Measurements from ENCODE around the gene CD84.

CD84 gene

GRCh38 chr1:160576390-160576789 lies 2.9 kb downstream of the CD84 start:
- Histone ChIP-seq H3K4me3 (ENCODE audit: low read depth, low read length) (no peak overlapping the region), H3K36me3 (replicated peaks) (no peaks in the 10 kb centered on the region), H3K27me3 (replicated peaks) (no peaks in the 10 kb centered on the region), H3K27ac (no peak overlapping the region)
- DNase-seq: no peak
- TF ChIP-seq, protein P1, sequence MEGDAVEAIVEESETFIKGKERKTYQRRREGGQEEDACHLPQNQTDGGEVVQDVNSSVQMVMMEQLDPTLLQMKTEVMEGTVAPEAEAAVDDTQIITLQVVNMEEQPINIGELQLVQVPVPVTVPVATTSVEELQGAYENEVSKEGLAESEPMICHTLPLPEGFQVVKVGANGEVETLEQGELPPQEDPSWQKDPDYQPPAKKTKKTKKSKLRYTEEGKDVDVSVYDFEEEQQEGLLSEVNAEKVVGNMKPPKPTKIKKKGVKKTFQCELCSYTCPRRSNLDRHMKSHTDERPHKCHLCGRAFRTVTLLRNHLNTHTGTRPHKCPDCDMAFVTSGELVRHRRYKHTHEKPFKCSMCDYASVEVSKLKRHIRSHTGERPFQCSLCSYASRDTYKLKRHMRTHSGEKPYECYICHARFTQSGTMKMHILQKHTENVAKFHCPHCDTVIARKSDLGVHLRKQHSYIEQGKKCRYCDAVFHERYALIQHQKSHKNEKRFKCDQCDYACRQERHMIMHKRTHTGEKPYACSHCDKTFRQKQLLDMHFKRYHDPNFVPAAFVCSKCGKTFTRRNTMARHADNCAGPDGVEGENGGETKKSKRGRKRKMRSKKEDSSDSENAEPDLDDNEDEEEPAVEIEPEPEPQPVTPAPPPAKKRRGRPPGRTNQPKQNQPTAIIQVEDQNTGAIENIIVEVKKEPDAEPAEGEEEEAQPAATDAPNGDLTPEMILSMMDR (IDR thresholded peaks at IDR 0.05; ENCODE audit: low read depth, low read length, missing control alignments): no peak
- in situ Hi-C loops (cut with HindIII; ENCODE audit: low pct_ligation_motif_present, low sequenced_read_pairs): no loop called here

GRCh38 chr1:160575112-160575664 lies 4.1 kb downstream of the CD84 start:
- no peak for DNase-seq
- Histone ChIP-seq H3K4me3 (ENCODE audit: low read depth, low read length) (no peak overlapping the region), H3K27me3 (replicated peaks) (no peaks in the 10 kb centered on the region), H3K27ac (no peak overlapping the region), H3K36me3 (replicated peaks) (no peaks in the 10 kb centered on the region)
- TF ChIP-seq, protein P1 (IDR thresholded peaks at IDR 0.05; ENCODE audit: low read depth, low read length, missing control alignments): no peak
- in situ Hi-C loops (cut with HindIII; ENCODE audit: low pct_ligation_motif_present, low sequenced_read_pairs): no loop called here

DNA sequence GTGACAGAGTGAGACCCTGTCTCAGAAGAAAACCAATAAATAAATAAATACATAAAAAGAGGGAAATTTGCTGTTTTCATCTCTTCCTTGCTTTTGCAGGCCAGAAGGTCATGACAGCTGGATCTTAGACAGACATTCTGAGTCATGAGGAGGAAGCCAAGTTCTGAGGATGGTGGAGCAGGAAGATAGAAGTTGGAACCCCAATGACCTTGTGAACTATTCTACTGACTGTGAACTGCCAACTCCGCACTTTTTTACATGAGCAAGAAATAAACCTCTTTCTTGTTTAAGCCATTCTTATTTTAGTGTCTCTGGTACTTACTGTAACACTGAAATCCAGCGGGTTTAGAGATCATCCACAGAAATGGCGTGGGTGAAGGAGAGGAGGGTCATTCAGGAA lies 8.5 kb downstream of the CD84 start:
- TF ChIP-seq, protein P1 (IDR thresholded peaks at IDR 0.05; ENCODE audit: low read depth, low read length, missing control alignments): no peak
- no peak for DNase-seq
- H3K27ac ChIP-seq: no peak overlapping the region
- no peak overlapping the region for H3K4me3 ChIP-seq (ENCODE audit: low read depth, low read length)
- H3K36me3 ChIP-seq (replicated peaks): no peaks in the 10 kb centered on the region
- H3K27me3 ChIP-seq (replicated peaks): no peaks in the 10 kb centered on the region
- in situ Hi-C loops (cut with HindIII; ENCODE audit: low pct_ligation_motif_present, low sequenced_read_pairs): no loop called here

DNA sequence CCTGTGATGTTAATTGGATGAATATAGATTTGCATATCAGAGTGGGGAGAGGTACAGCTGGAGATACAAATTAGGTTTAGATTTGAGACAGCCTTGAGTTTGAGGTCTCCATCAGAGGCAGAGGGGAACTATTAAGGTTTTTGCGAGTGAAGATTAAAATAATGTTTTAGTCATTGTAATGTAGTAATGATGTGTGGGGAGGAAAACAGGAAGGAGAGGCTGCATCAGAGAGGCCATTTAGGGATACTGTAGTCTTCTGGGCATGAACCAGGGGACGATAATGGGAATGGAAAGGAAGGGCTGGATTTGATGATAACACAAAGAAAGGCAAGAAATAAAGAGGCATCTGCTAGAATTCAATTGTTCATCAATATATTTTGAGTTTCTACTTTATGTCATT lies 9.5 kb downstream of the CD84 start:
- TF ChIP-seq, protein P1 (IDR thresholded peaks at IDR 0.05; ENCODE audit: low read depth, low read length, missing control alignments): no peak
- no peak overlapping the region for H3K27ac ChIP-seq
- no peaks in the 10 kb centered on the region for H3K36me3 ChIP-seq (replicated peaks)
- H3K4me3 ChIP-seq (ENCODE audit: low read depth, low read length): no peak overlapping the region
- no peaks in the 10 kb centered on the region for H3K27me3 ChIP-seq (replicated peaks)
- no peak for DNase-seq
- in situ Hi-C loops (cut with HindIII; ENCODE audit: low pct_ligation_motif_present, low sequenced_read_pairs): no loop called here

DNA sequence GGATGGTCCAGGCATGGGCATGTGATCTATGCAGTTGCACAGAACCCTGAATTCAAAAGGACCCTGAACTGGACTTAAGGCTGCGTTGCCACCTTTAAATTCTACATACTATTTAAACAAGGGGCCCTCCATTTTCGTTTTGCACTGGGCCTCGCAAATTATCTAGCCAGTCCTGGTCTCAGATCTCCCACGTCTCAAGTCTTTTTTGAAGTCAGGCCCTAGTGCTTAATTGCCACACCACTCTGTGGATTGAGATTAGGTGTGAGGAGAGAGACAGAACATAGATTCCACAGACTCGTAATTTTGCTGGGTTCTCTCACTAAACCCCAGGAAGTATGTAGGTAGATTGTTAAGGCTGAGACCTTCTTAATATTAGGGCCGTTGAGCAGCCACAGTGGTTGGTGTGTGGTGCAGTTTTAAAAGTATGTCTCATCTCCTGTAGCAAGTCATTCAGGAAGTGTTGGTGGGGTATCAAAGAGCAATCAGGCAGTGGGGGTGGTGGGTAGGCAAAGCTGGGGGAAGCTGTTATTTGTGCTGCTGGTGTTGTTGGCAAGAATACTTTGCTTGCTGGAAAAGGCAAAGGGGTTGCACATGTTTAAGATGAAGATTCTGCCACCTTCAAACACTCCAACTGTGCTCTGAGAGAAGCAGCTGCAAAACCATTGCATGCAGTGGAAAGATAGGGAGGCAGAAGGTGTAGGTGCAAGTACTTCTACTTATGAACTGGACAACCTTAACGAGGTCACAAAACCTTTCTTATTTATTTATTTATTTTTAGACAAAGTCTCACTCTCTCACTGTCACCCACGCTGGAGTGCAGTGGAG lies 11.2 kb downstream of the CD84 start:
- H3K27ac ChIP-seq: no peak overlapping the region
- TF ChIP-seq, protein P1 (IDR thresholded peaks at IDR 0.05; ENCODE audit: low read depth, low read length, missing control alignments): no peak
- H3K36me3 ChIP-seq (replicated peaks): no peaks in the 10 kb centered on the region
- in situ Hi-C loops (cut with HindIII; ENCODE audit: low pct_ligation_motif_present, low sequenced_read_pairs): no loop called here
- H3K4me3 ChIP-seq (ENCODE audit: low read depth, low read length): no peak overlapping the region
- DNase-seq: no peak
- no peaks in the 10 kb centered on the region for H3K27me3 ChIP-seq (replicated peaks)

All from brain microvascular endothelial cell (primary cell).